HK-2 (cell line): ENCODE data around the gene GEMIN7.
A peak's percentile ranks its signal among the peaks of the same experiment; 100 is the strongest.

Source experiments
- DNase-seq: peaks from one replicate; pipeline ENCODE4 v3.0.0-alpha.2; 2018; ENCODE audit not compliant: unreplicated experiment

Gene GEMIN7

GRCh38 chr19:45061965-45062364 lies 17.1 kb upstream of the GEMIN7 start:
- DNase-seq, result no peak

DNA sequence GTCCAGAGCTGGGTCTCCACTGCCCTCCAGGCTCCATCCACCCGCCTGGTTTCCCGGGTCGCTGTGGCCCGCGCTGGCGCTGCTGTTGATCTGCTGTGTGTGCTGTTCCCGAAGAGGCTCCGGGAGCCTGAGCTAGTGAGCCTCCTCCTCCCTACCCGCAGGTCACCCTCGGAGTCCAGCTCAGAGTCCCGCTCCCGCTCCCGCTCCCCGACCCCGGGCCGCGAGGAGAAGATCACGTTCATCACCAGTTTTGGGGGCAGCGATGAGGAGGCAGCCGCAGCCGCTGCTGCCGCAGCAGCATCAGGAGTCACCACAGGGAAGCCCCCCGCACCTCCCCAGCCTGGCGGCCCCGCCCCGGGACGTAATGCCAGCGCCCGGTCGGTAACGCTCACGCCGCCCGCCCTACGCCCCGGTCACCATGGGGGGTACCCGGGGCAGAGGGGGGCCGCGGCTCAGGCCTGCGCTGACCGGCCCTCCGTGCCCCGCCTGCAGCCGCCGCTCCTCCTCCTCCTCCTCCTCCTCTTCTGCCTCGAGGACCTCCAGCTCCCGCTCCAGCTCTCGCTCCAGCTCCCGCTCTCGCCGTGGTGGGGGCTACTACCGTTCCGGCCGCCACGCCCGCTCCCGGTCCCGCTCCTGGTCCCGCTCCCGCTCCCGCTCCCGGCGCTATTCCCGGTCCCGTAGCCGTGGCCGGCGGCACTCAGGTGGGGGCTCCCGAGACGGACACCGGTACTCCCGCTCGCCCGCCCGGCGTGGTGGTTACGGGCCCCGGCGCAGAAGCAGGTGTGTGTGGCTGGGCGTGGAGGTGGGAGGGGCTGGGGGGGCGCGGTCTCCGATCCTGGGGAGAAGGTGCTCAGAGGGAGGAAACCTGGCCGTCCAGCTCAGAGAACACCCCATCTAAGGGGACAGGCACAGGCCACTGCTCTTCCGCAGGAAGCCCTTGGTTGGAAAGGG lies 14.9 kb upstream of the GEMIN7 start:
- DNase-seq, result no peak

- DNase-seq, result no peak
These were observed 12.0 kb upstream of the GEMIN7 start for GRCh38 chr19:45066921-45067661.

DNA sequence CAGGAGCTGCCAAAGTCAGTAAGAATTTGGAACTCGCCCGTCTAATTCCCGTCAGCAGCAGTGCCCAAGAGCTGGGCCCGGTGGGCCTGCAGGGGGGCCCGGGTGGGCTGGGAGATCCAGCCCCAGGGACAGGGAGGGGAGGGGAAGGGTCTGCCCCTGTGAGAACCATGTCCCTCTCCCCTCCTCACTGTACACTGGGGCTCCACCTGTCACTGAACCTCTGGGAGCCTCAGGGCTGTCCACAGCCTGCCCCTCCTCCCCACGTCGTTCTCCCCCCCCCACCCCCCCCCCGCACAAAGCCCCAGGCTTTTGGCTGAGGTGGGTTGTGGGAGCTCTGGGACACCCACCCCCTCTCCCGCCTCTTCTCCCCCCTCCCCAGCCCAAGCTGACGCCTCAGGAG lies 11.0 kb upstream of the GEMIN7 start:
- no peak for DNase-seq

DNA sequence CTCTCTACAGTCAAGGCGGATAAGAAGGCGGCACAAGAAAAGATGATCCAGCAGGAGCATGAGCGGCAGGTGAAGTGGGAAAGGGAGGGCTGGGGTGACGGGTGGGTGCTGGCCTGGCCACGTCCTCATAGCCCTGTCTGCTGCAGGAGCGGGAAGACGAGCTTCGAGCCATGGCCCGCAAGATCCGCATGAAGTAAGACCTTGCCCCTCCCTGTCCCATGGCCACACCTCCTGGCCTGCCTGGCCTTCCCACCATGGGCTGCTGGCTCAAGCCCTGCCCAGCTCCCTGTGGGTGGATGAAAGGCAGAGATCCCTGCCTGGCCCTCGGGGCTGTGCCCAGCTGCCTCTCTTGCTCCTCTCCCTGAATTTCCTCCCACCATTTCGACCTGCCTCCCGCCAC lies 10.0 kb upstream of the GEMIN7 start:
- DNase-seq, result no peak

- DNase-seq, result no peak
These were observed 8.8 kb upstream of the GEMIN7 start for GRCh38 chr19:45070214-45070613.

- no peak for DNase-seq
These were observed 8.1 kb upstream of the GEMIN7 start for GRCh38 chr19:45070861-45071544.

- DNase-seq, result no peak
These were observed 7.5 kb upstream of the GEMIN7 start for GRCh38 chr19:45071545-45071938.

DNA sequence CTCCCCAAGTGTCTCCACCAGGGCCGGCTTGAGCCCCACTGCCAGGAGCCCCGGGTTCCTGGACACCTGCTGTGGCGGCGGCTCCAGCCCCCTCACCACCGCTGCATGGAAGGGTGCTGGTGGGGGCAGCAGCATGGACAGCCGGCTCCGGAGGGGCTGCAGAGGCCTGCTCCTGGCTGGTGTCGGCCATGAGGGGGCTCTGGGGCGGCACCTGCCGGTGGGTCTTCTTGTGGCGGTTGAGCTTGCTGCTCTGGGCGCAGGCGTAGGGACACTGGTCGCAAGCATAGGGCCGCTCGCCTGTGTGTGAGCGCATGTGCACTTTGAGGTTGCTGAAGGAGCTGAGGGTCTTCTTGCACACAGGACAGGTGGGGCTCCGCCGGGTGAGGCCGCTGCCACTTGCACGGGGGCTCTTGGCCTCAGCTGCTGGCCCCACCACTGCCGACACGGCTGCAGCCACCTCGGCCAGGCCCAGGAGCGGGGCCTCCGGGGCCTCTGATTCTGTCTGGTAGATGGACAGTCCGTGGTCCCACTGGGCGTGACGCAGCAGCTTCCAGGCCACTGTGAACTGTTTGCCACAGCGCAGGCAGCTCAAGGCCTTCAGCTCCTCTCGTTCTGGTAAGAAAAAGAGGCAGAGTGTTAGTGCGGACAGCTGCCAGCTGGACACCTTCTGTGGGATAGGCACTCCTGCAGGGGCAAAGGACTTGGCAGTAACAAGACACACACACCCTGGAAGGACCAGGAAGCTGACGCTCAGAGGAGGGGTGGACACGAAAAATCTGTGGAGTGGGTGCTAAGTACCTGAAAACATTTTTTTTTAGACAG lies 6.9 kb upstream of the GEMIN7 start:
- no peak for DNase-seq

- no peak for DNase-seq
These were observed 4.2 kb upstream of the GEMIN7 start for GRCh38 chr19:45074744-45075300.

DNA sequence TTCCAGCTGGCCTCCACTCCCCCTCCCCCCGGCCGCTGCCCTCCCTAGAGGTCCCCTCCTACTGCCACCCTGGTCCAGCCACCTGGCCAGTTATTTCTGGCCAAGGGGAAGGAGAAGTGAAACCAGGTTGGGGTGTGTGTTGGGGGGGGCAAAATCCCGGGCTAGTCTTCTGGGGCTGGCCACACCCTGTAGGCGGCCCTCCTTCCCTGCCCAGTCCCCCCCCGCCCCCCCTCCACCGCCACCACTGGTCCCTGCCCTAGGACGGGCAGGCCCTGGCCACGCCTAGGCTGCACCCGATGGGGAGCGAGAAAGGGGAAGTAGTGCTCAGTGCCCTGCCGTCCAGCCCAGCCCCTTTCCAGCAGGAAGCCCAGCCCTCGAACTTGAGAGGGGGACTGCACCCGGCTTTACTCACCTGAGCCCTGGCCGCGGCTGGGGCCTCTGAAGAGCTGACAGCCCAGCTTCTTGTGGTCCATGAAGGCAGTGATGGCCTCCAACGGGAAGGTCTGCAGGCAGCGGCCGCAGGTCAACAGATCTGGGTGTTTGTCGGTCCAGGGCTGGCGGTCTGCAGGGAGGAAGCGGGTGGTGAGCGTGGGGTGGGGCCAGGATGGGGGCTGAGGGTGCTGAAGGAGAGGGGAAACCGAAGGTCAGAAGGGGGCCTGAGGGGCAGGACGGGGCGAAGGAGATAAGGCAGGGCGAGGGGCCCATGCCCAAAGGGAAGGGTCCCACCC lies 3.6 kb upstream of the GEMIN7 start:
- peak; percentile 79 for DNase-seq

GRCh38 chr19:45076029-45076850 lies 2.8 kb upstream of the GEMIN7 start, which contains the start of gene ZNF296:
Gene ZNF296 (minus strand): TSS chr19:45076478. CDS start chr19:45076373, 105 bp downstream.
- DNase-seq, result peak; percentile 67

GRCh38 chr19:45076851-45077730 lies 2.0 kb upstream of the GEMIN7 start:
- DNase-seq, result no peak

DNA sequence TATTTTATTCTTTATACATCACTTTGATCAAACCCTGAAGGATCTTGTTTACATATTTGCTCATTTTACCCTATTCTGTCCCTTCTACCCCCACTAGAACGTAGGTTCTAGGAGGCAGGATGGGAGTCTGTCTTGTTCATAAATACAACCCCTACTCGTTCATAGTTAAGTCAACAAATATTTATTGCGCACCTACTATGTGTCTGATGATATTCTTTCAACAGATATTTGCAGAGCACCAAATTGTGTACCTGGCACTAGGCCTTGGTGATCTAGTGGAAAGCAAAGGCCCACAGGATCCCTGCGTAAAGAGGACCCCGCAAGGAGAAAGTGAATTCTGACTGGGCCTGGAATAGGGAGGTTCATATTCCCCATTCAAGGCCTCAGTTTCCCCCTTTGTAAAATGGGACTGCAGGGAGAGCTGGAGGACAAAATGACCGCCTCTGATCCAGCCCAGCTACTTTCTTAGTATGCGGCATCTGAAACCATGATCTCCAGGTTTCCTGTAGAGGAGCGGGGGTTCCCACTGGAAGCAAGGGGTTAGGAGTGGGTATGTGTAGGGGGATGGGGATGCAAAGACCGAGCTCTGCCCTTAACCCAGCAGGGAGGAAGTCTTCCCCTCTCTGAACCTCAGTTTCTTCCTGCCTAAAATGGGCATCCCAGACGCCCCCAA lies 534 bp upstream of the GEMIN7 start:
- no peak for DNase-seq

DNA sequence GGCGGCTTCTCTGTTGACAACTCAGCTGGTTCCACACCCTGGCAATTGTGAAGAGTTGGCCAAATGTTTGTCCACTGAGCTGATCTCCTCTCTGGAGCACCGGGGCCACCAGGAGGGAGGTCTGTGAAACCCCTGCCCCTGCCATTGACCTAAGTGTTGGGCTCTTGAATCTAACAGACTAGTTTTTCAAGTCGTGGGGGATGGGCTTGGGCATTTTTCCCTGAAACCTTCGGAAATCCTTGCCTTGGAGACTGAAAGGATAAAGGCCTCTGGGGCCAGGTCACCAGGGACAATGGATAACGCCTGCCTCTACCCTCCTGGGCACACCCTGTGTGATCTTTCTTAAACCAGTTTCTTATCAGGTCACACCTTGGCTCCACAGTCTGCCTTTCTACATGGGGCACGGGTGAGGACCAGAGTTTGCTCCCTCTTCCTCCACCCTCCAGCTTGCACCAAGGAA lies 881 bp downstream of the GEMIN7 start:
- no peak for DNase-seq

DNA sequence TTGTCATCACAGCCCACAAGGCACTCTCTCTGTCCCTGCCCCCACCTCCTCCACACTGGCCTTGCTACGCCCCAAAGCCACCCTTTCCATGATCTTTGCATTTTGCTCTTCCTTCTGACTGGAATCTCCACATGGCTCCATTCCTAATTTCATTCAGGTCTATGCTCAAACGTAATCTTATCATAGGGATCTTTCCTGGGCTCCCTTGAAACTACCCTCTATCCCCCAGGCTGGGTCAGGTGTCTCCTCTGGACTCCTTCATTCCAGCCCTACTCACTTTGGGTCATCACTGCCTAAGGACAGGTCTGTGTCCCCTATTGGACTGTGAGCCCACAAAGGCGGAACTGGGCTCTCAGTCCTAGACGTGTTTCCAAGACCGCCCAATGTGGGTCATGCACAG lies 3.1 kb downstream of the GEMIN7 start:
- DNase-seq, result no peak

GRCh38 chr19:45086480-45086879 lies 7.4 kb downstream of the GEMIN7 start:
- no peak for DNase-seq

DNA sequence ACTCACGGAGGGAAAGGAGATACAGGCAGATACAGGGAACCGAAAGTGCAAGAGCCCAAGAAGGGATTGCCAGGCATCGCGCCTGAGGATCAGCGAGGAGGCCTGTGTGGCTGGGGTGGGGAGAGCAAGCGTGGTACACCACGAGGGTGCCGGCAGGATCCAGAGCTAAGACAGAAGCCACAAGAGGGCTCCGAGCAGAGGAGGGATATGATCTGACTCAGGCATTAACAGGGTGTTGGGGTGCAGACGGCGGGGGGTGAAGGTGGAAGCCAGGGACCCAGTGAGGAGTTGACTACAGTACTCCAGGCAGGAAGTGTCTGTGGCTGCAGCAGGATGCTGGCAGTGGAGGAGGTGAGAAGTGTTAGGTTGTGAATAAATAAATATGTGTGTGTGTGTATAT lies 8.5 kb downstream of the GEMIN7 start:
- DNase-seq, result no peak
